ENCODE results near the gene VPS11.

Gene VPS11

GRCh38 chr11:119118946-119119345, 51.3 kb downstream of the VPS11 start:
- H3K36me3 ChIP-seq (replicated peaks; ENCODE audit: insufficient read depth, low read length), result peaks cover 5% of the 10 kb centered on the region; the same call in 1 of the 2 replicates
- no peak overlapping the region for H3K4me2 ChIP-seq (ENCODE audit: low read depth, low read length)
- H3F3A ChIP-seq (ENCODE audit: insufficient read depth, low read length), result peaks cover 16% of the 10 kb centered on the region
- H3K79me2 ChIP-seq (ENCODE audit: low read length), result peaks cover 23% of the 10 kb centered on the region
- no peaks in the 10 kb centered on the region for H3K27me3 ChIP-seq (replicated peaks; ENCODE audit: insufficient read depth, low read length)
- TF ChIP-seq CTCF (IDR thresholded peaks at IDR 0.05; ENCODE audit: low read length) (no peak), EZH2phosphoT487 (IDR thresholded peaks at IDR 0.05; ENCODE audit: low read length) (no peak), EZH2 (optimal IDR thresholded peaks at IDR 0.05; ENCODE audit: low read depth, low read length) (no peak)
- H3K27ac ChIP-seq (ENCODE audit: low read length), result no peak overlapping the region
- no peak overlapping the region for H3K4me3 ChIP-seq (ENCODE audit: low read length)
- no peak overlapping the region for H3K9ac ChIP-seq (ENCODE audit: low read length)
- H3K9me2 ChIP-seq (replicated peaks; ENCODE audit: insufficient read depth, low read length), result no peaks in the 10 kb centered on the region
- DNase-seq, result no peak
- no peak overlapping the region for H2AFZ ChIP-seq (ENCODE audit: low read length)
- H4K20me1 ChIP-seq (ENCODE audit: insufficient read depth, low read length), result no peaks in the 10 kb centered on the region
- H3K4me1 ChIP-seq (ENCODE audit: low read length), result peaks cover 11% of the 10 kb centered on the region; the same call in 1 of the 2 replicates
- H3K9me3 ChIP-seq (replicated peaks; ENCODE audit: insufficient read depth, low read length), result no peaks in the 10 kb centered on the region

- H3K4me1 ChIP-seq (ENCODE audit: low read length), result peaks cover 11% of the 10 kb centered on the region; the same call in 1 of the 2 replicates
- peaks cover 16% of the 10 kb centered on the region for H3F3A ChIP-seq (ENCODE audit: insufficient read depth, low read length)
- H3K9me3 ChIP-seq (replicated peaks; ENCODE audit: insufficient read depth, low read length), result no peaks in the 10 kb centered on the region
- peak overlapping the region; percentile 82 for H2AFZ ChIP-seq (ENCODE audit: low read length)
- peaks cover 5% of the 10 kb centered on the region; the same call in 1 of the 2 replicates for H3K36me3 ChIP-seq (replicated peaks; ENCODE audit: insufficient read depth, low read length)
- H3K9me2 ChIP-seq (replicated peaks; ENCODE audit: insufficient read depth, low read length), result no peaks in the 10 kb centered on the region
- peak overlapping the region; percentile 72 for H3K9ac ChIP-seq (ENCODE audit: low read length)
- H3K27ac ChIP-seq (ENCODE audit: low read length), result peak overlapping the region; percentile 12; the same call in 1 of the 2 replicates
- DNase-seq, result no peak
- no peaks in the 10 kb centered on the region for H4K20me1 ChIP-seq (ENCODE audit: insufficient read depth, low read length)
- peak overlapping the region; percentile 75 for H3K4me3 ChIP-seq (ENCODE audit: low read length)
- H3K27me3 ChIP-seq (replicated peaks; ENCODE audit: insufficient read depth, low read length), result no peaks in the 10 kb centered on the region
- H3K79me2 ChIP-seq (ENCODE audit: low read length), result peaks cover 34% of the 10 kb centered on the region
- TF ChIP-seq CTCF (IDR thresholded peaks at IDR 0.05; ENCODE audit: low read length) (no peak), EZH2phosphoT487 (IDR thresholded peaks at IDR 0.05; ENCODE audit: low read length) (no peak), EZH2 (optimal IDR thresholded peaks at IDR 0.05; ENCODE audit: low read depth, low read length) (no peak)
- peak overlapping the region; percentile 96 for H3K4me2 ChIP-seq (ENCODE audit: low read depth, low read length)
These were observed 53.0 kb downstream of the VPS11 start for GRCh38 chr11:119120639-119121007.

- Histone ChIP-seq H3F3A (ENCODE audit: insufficient read depth, low read length) (peaks cover 16% of the 10 kb centered on the region), H3K4me2 (ENCODE audit: low read depth, low read length) (peak within 1 kb of the TSS; percentile 96)
These were observed 53.6 kb downstream of the VPS11 start, which contains the start of gene HINFP for GRCh38 chr11:119121008-119121810. HINFP (plus strand) TSS chr11:119121580; CDS start chr11:119126945, 5,365 bp downstream.

More at GRCh38 chr11:119121008-119121810, 53.6 kb downstream of the VPS11 start, which contains the start of gene HINFP:
- Histone ChIP-seq H3K9me2 (replicated peaks; ENCODE audit: insufficient read depth, low read length) (no peaks in the 10 kb centered on the region), H3K4me3 (ENCODE audit: low read length) (peak within 1 kb of the TSS; percentile 93), H3K79me2 (ENCODE audit: low read length) (peaks cover 37% of the 10 kb centered on the region), H3K9ac (ENCODE audit: low read length) (peak within 1 kb of the TSS; percentile 72), H3K4me1 (ENCODE audit: low read length) (peaks cover 11% of the 10 kb centered on the region; the same call in 1 of the 2 replicates), H3K9me3 (replicated peaks; ENCODE audit: insufficient read depth, low read length) (no peaks in the 10 kb centered on the region), H3K36me3 (replicated peaks; ENCODE audit: insufficient read depth, low read length) (peaks cover 5% of the 10 kb centered on the region; the same call in 1 of the 2 replicates), H3K27me3 (replicated peaks; ENCODE audit: insufficient read depth, low read length) (no peaks in the 10 kb centered on the region), H4K20me1 (ENCODE audit: insufficient read depth, low read length) (no peaks in the 10 kb centered on the region), H2AFZ (ENCODE audit: low read length) (peak within 1 kb of the TSS; percentile 82), H3K27ac (ENCODE audit: low read length) (peak within 1 kb of the TSS; percentile 54; the same call in 1 of the 2 replicates)
- no peak for TF ChIP-seq EZH2 (optimal IDR thresholded peaks at IDR 0.05; ENCODE audit: low read depth, low read length)
- TF ChIP-seq CTCF (IDR thresholded peaks at IDR 0.05; ENCODE audit: low read length), result no peak
- no peak for TF ChIP-seq EZH2phosphoT487 (IDR thresholded peaks at IDR 0.05; ENCODE audit: low read length)
- peak; percentile 99 for DNase-seq

Data from MM.1S (cell line).